ENCODE data around the gene MPP7. TPM values are rescaled to one million over a fixed set of nuclear protein-coding genes. Genes with fewer than 3 reads are reported as not detected.
A peak's percentile ranks its signal among the peaks of the same experiment; 100 is the strongest.

MPP7 gene
- total RNA-seq, 1 donor from 2014 or later = 6.8 TPM

- no peak for DNase-seq
Measured at GRCh38 chr10:28305553-28305952, 2.7 kb upstream of the MPP7 start.

DNA sequence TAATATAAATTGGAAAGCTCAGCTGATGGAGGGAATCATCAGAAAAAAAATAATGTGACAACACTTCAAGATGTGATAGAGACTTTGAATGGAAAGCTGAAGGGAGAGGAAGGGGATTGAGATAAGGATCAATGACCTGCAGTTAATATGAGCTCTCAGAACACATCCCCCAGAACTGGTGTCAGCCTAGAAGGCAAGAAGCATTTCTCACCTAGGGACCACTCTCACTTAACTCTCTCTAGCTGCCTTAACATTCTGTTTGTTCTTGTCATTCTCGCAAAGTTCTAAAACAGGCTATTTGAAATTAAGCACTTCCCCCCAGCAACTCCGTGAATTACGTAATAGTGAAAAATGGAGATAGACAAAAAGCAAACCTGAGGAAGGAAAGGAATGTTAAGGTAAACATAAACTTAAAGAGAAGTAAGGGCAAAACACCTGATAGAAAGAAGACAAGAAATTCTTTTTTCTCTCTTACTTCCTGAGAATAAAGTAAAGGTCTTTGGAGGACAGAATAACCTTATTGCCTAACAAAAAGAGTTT, 1.2 kb upstream of the MPP7 start:
- DNase-seq = no peak

DNA sequence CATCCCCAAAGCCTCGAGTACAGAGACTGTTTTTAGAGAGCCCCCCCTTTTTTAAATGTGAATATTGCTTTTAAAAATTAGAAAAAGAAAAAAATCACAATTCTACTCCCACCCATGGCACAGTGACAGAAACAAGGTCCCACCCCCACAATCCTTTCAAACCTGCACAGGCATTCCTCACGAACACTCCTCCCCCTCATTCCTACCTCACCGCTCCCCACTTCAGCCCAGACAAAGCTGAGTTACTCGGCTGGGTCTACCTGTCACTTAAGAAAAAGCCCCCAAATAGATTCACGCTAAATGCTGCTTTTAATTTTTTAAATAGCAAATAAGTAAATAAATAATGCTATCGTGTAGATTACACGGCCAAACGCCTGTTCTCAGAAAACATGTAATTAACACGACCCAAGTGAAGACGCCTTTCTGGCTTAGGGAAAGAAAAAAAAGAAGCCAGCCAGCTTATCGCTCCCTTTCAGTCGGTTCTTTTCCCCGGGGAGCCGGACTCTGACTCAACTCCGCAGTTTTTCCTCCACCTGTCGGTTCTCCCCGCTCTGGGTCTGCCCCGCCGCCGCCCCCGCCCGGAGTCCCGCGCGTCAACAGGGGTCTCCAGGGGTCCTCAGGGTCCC, 739 bp downstream of the MPP7 start:
- peak; percentile 30 for DNase-seq

DNA sequence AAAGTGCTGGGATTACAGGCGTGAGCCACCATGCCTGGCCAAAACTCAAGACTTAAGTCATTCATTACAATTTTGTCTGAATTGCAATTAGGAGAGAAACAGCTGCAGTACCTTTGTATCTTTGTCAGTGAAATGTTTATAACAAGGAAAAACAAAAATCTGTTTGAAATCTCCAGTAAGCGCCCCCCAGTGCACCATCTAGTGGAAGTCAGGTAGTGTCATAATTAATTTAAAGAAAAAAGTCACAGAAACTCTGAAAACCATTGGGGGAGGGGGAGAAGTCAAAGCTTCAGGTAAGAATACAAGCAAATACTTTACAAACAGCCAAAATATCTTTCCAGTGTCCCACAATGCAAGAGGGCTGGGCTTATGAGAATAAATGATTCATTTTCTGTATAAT, 2.8 kb downstream of the MPP7 start:
- peak; percentile 4 for DNase-seq

DNA sequence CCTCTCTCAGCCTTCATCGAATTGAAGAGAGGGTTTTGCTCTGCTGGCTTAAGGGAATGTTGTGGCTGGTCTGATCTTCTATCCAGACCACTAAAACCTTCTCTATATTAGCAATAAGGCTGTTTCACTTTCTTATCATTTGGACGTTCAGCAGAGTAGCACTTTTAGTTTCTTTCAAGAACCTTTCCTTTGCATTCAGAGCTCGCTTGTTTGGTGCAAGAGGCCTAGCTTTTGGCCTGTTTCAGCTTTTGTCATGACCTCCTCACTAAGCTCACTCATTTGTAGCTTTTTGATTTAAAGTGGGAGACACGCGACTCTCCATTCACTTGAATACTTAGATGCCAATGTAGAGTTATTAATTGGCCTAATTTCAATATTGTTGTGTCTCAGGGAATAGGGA, 3.9 kb downstream of the MPP7 start:
- no peak for DNase-seq

DNA sequence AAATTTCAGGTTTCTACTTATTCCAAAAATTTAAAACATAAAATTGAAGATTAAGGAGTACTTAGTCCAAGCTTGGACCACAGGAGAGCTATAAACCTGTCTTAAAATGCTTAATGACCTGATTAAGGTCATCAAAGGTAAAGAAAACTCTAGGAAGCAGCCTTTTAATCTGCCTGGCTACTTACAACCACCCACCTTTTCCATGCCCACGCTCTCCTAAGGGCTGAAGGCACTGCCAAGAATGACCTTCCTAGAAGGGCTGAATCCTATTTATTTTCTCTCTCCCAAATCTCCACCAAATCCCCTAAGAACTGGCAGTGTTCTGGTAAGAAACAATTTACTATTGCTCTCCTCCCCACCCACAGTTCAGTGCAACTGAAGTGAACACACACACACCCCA, 6.8 kb downstream of the MPP7 start:
- no peak for DNase-seq

GRCh38 chr10:28295336-28295735, 7.5 kb downstream of the MPP7 start:
- no peak for DNase-seq

GRCh38 chr10:28294809-28295208, 8.1 kb downstream of the MPP7 start:
- DNase-seq = no peak

- DNase-seq = no peak
Measured at GRCh38 chr10:28294169-28294532, 8.7 kb downstream of the MPP7 start.

GRCh38 chr10:28293236-28294168, 9.4 kb downstream of the MPP7 start:
- DNase-seq = no peak

GRCh38 chr10:28291881-28292297, 11.0 kb downstream of the MPP7 start:
- DNase-seq = peak; percentile 16

GRCh38 chr10:28285816-28286215, 17.0 kb downstream of the MPP7 start:
- no peak for DNase-seq

DNA sequence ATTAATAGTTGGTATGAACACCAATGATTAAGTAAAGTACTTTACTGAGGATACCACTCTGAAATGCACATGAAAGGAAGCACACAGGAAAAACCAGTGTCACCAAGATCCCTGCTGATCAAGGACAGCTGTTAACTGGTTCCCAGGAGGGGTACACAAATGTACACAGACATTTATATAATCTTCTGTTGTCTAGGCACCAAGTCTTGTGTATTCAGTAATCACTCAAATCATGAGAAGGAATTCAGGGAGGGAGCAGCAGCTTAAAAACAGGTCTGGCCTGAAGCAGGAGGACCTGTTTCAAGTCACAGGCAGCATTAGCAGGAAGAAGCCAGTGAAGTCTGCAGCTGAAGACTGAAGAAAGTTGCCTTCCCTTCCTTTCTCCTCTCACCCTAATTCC, 18.7 kb downstream of the MPP7 start:
- no peak for DNase-seq

DNA sequence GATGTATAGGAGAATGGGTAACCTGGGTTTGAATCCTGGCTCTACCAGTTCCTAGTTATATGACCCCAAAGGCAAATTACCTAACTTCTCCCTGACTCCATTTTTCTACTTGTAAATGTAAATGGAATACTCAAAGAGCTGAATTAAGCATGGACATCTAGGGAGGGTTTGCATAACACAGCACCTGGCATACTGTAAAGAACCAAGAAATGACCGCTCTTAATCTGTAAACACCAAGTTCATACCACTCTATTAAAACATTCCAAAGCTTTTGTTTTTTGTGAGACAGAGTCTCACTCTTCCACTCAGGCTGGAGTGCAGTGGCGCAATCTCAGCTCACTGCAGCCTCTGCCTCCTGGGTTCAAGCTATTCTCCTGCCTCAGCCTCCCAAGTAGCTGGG, 19.6 kb downstream of the MPP7 start:
- no peak for DNase-seq

DNA sequence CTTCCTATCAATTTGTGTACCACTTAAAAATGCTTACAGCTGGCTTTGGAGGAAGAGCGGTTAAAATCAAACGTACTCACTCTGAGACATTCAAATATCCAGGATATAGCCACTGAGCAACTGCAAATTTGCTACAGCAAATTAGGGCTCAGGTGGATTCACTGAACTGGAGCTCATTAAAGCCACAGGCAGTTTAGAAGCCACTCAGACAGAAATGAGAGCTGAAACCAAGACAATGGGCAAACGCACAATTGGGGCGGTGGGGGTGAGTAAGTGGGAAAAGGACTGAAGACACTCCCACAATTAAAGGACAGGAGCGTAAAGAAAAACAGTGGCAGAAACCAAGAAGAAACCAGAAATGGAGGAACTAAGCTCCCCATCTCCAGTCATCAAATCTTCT, 20.5 kb downstream of the MPP7 start:
- DNase-seq = no peak

- no peak for DNase-seq
Measured at GRCh38 chr10:28281726-28282315, 21.0 kb downstream of the MPP7 start.

- DNase-seq = no peak
Measured at GRCh38 chr10:28280652-28281051, 22.2 kb downstream of the MPP7 start.

DNA sequence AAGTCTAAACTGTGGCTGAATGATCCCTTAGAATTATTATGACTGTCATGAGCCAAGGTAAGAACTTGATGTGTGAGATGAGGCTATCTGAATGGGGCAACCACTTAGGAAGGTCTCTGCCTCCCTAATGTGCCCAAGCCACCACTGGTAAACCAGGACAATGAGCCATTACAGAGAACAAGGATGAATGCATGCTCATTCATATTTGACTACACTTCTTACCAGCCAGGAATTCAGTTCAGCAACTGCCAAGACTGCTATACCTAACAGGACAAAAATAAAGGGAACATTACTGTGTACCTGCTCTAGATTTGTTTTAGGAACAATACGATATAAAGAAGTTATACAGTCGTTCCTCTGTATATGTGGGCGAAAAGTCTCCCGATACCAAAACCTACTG, 23.0 kb downstream of the MPP7 start:
- no peak for DNase-seq

GRCh38 chr10:28278842-28279241, 24.0 kb downstream of the MPP7 start:
- DNase-seq = no peak

- DNase-seq = no peak
Measured at GRCh38 chr10:28276384-28276783, 26.5 kb downstream of the MPP7 start.

DNA sequence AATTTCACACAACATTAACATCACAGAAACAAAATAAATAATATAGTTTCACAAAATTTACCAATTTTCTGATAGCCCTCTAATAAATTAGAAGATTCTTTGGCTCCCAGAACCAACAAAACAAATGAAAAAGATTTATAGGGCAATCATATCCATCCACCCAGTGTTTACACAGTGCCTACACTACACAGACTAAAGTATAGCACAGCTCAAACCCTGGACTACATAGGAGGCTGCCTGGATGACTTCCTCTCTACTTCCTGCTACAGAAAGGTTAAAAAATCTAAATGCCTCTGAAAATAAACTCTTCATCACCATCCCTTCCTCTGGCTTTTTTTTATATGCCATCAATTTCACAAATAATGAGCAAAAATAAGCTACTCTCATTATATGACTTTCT, 28.4 kb downstream of the MPP7 start:
- DNase-seq = no peak

DNA sequence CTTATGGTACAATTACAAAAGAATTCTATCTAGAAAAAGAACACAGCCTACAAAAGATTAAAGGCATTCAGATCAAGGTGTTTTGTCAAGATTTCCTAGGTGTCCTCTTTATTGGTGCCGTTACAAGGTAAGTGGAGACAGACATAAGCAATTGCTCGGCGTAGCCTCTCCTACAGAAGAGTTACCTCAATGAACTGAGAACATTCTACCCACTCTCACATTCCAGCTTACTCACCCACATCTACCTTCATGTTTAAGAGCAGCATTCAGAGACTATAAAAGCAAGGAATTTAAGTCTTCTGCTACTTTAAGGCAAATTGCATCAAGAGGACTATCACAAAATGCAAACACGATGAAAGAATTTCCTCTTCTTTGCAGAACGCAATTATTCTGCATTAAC, 29.5 kb downstream of the MPP7 start:
- no peak for DNase-seq

- no peak for DNase-seq
Measured at GRCh38 chr10:28269842-28270456, 32.9 kb downstream of the MPP7 start.
